Measurements from ENCODE around the gene KRT24.
A peak's percentile ranks its signal among the peaks of the same experiment; 100 is the strongest.

Gene KRT24

DNA sequence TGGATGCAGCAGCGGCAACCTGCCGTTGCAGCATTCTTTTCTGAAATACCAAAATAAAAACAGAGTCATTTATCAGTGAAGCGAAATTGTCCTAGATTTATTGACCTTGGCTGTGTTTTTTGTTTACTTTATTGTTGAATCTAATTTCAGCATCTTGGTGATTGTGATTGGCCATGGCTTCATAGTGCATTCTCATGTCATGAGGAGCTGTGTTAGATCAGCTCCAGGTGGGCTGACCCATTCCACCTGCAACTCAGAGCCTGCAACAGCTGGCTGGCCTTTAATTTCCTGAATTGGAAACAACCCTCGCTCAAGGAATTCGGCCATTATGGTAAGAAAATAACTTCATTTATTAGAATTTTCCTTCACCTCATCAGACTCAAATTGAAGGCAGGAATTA, 16.4 kb downstream of the KRT24 start:
- DNase-seq, result no peak

DNA sequence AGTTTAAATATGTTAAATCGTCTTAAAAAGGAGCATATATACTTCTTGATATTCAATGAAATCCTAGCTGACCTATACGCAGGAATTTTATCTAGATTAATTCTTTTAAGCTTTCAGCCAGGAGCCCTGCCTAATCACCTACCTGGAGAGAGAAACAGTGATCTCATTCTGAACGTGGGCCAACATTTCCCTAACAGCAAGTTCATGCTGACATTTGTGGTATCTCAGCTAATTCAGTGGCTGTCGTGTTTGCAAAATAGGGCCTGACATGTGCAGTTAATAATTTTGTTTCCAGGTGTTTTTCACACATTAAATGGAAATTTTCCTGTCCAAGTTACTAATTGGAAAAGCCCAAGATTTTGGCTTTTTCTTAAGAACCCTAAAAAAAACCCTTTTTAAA, 17.4 kb downstream of the KRT24 start:
- no peak for DNase-seq

DNA sequence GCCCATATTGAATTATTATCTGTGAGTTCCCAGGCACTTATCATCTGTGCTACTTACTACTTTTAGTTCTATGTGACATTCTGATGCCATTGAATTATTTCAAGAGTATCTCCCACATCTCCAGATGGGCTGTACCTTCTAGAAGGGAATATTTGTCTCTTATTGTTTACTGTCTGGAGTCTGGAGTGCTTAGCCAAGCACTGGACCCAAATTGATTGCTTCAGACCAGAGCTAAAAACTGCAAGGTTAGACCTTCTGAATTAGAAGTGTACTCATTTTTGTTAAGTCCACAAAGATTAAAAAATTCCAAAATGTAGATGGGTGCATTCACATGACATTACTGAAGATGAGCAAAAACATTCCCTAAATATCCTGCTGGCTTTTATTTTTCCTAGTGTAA, 22.6 kb downstream of the KRT24 start:
- DNase-seq, result no peak

DNA sequence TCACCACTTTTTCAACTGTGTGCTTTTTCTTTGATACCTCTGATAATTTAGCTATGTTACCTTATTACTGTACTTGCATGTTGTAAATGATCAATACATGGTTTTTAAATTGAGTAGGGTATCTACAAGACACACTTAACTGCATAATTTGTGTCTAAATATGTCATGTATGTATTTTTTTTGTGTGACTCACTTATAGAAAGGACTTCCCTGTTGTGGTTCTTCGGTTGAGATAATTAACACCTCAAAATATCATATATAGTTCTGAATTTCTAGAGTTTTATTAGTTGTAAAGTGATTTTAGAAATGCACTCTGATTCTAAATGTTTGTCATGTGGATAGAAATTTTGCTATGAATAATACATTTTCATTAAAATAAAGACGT, 24.0 kb downstream of the KRT24 start:
- DNase-seq, result no peak

DNA sequence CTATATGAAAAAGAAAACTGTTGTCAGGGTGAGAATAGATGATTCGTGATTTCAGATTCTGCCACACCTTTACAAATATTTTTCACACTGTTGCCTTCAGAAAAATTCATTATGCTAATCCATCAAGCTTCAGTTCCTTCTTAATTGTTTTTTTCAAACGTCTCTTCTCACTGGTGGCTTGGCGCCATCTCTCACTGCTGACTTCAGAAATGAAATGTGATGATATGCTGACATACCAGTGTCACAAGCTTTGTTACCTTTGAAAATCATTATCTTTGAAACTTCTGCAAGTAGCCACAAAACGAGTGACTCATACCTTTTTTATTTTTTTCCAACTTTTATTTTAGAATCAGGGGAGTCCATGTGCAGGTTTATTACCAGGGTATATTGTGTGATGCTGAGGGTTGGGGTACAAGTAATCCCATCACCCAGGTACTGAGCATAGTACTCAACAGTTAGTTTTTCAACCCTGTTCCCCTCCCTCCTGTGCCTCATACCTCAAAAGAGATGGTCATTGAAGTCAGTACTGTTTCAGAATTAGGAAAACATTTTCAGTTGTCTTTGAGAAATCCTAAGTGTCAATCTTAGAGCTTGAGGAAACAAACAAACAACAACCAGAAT, 24.5 kb downstream of the KRT24 start:
- no peak for DNase-seq

DNA sequence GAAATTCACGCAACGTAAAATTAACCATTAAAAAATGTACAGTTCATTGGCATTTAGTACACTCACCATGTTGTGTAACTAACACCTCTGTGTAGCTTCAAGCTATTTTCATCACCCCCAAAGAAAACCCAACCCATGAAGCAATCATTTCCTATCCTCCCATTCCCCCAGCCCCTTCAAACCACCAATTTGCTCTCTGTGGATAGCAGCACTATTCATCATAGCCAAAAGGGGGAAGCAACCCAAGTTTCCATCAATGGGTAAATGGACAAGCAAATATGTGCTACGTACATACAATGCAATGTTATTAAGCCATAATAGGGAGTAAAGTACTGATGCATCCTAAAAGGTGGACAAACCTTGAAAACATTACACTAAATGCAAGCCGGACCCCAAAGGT, 27.6 kb downstream of the KRT24 start:
- no peak for DNase-seq

DNA sequence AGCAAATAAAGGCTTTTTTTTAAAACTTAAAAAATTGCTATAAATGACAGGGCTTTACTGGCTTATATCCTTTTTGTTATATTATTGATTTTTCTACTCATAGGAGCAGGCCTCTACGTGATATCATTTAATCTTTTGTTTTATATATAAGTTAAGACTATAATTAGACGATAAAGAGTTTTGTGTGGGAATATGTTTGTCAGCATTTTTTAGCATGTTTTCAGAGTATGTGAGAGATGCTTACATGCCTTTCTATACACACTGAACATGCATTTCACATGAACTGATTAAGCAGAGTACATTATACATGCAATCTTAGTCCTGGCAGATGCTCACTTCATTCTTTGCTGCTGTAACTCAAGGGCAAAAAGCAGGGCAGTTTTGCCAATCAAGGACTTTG, 30.9 kb downstream of the KRT24 start:
- no peak for DNase-seq

DNA sequence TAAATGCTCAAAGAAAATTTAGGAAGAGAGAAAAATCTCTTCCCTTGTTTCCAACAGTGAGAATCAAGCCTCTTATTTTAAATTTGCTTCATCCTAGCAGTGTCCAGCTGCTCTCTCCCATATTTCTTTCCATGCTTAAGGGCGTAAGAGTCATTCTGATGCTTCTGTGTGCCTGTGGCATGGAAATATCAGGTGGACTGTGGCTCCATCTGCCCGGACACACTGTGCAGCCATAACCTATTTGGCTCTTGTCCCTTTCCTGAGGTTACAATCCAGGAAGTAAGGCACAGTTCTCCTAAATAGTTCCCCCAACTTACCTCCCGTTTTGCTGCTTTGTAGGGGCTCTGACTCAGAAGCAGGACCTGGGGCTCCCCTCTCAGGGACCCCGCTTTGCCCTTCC, 32.3 kb downstream of the KRT24 start:
- peak; percentile 6 to 40 for DNase-seq

DNA sequence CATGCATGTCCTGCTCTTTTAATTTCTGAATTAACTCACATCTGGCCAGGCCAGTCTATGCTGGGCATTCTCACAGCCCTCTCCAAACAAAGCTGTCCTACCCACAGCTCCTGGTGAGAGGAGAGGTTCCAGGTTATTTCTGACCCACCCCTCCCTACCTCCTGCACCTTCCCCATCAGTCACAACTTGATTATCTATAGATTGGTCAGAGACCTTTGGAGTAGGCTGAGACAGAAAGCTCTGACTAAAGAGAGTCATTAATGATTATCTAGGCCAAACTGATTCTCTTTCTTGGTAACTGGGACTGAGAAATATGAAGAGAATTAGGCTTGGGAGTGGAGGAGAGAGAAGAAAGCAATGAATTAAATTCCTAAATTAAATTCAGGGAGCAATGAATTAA, 37.2 kb downstream of the KRT24 start:
- no peak for DNase-seq

DNA sequence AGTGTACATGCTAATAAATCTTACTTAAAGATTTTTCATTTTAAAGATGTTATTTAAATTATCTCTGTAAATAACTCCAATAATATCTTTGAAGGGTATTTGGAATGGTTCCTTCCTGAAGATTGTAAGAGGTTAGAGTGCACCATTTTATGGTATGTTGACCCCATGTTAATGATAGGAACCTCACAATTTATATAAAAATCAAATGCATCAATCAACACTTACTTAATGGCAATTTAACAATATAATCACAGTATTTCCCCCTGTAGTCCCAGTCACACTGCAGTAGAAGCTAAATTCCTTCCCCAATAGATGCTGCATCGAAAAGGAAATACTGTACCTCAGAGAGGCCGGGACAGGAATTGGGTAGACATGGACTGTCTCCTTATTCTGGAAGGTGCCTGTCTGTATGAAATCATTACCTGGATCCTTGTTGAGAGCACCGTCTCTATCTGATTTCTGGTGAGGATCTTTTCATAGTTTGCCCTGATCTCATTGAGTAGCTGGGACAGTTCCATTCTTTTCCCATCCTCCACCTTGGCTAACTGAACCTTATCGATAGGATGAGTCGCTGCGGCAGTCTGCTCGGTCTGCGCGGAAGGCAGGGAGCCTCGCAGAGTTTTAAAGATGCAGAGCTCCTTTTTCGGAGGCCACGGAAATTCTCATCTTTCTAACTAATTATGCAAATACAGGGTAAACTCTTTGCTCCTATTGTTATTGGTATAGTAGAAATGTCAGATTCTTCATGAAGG, 38.8 kb downstream of the KRT24 start, which contains the start of gene KRT222:
Gene KRT222 (minus strand): TSS at position 596 of the 752 bp plus-strand sequence. CDS start 78 bp downstream, at position 518.
- peak in 1 of 2 experiments; percentile 5 for DNase-seq

DNA sequence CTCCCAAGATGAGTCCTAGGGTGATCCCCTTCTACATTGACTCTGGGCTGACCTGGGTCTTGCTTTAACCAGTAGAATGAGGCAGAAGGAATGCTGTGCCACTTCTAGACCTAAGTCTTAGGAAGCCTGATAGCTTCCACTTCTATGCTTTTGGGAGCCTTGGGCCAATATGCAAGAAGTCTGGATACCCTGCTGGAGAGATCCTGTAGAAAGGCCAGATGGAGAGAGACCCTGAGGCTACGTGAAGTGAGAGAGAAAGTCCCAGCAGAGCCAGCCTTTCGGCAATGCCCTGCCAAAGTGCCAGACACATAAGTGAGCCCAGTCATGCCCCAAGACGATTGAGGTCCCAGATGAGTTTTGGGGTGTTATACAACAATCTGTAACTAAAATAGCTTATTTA, 40.3 kb downstream of the KRT24 start:
- no peak for DNase-seq

DNA sequence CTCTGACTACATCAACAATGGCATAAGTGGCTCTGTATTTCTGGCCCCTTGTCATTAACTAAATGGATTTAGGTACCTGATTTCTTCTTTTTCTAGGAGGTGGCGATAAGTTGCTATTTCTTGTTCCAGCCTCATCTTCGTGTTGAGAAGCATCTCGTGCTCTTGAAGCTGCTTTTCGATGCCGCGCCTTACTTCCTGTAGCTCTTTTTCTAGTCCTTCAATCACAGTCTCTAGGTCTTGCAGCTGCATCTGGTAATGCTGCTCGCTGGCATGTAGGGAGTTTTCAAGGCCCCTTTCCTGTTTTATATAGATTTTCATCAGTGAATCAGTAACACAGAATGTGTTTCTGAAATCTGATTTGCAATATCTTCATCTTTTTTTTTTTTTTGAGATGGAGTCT, 43.6 kb downstream of the KRT24 start:
- no peak for DNase-seq

DNA sequence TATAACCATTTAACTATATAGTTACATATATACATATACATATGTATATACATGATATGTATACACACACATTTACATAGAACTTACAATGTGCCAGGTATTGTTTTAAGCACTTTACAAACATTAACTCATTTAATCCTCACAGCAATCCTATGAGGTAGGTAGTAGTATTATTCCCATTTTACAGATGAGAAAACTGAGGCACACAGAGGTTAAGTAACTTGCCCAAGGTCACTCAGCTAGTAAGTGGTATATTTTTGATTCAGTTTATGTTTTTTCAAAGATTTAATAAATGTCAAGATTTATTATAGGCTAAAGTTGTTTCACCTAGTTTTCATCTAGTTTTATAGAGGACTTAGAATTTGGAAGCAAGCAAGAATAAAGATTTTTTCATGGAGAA, 45.2 kb downstream of the KRT24 start:
- no peak for DNase-seq

DNA sequence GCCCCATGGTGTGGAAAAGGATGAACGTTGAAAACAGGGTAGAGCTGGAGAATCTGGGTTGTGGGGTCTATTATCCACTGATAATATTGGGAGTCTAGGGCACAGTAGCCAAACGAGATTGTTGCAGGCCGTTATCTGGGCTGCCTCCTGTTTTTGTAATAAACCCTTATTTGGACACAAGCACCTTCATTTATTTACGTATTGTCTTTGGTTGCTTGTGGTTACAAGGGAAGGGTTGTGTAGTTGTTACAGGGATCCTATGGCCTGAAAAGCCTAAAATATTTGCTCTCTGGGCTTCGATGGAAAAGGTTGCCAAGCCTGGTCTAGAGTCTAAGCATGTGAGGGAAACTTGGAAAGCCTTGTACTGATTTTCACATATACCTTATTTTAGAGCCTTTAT, 51.6 kb downstream of the KRT24 start:
- DNase-seq, result no peak

DNA sequence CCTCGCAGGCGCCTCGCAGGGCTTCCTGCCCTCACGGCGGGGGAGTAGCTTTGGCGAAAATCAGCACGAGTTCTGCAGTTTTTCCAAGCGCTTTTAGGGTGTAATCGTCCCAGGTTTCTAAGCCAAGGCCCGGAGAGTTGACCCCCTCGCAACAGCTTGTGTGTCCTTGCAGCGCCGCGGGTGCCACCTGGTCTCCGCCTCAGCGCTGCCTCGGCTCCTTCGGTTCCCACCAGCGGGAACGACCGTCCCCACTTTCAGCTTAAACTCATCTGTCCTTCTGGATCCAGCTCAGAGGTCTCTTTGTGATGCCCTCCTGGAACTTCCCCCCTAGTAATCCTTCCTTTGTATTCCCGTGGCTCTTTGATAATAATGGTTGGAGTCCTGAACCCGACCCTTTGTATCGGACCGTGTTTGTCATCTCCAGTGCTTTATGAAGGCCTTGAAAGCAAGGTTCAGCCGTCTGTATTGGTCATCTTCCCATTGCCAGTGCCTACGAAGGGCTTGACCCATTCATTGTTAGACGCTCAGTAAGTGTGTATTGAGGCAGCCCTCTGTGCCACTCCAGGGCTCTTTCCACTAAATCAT, 55.1 kb downstream of the KRT24 start:
- DNase-seq, result peak; percentile 50 to 82
